Measurements from ENCODE around the gene CNTNAP2. TPM values are rescaled to one million over a fixed set of nuclear protein-coding genes. Genes with fewer than 3 reads are reported as not detected.

CNTNAP2 gene
- total RNA-seq, 4 donors from 2014 or later = 0.91 to 16.0 TPM; not detected in 2

DNA sequence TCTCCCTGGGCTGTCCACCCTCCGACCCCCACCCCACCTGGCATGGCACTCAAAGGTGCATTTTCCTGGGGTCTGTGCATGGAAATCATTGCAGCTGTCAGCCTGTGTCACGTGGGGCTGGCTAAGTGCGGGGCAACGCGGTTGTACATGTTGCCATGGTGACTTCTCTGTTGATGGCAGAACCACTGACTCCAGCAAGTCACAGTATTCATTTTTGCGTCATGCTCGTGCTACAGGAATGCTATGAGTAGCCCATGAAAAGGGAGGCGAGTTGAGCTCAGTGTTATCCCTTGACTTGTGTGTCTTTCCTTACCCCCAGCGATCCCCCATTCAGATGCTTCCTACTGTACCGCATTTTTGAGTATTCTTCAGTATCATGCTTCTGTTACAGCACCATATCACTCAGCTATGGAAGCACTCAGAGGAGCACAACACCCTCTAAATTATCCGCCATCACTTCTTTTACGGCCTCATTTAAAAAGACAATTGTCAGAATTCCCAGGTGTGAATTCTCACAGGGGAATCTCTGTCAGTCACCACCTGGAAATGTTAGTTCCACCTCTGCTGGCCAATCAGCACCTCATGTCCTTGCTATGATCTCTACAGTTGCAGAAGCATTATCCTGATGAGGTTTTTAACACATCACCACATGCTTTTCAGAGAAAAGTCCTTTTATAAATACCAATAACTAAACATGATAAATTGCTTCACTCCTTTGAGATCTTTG lies 2279.6 kb downstream of the CNTNAP2 start:
- H3K27ac ChIP-seq = no peak overlapping the region
- TF ChIP-seq, protein P1, sequence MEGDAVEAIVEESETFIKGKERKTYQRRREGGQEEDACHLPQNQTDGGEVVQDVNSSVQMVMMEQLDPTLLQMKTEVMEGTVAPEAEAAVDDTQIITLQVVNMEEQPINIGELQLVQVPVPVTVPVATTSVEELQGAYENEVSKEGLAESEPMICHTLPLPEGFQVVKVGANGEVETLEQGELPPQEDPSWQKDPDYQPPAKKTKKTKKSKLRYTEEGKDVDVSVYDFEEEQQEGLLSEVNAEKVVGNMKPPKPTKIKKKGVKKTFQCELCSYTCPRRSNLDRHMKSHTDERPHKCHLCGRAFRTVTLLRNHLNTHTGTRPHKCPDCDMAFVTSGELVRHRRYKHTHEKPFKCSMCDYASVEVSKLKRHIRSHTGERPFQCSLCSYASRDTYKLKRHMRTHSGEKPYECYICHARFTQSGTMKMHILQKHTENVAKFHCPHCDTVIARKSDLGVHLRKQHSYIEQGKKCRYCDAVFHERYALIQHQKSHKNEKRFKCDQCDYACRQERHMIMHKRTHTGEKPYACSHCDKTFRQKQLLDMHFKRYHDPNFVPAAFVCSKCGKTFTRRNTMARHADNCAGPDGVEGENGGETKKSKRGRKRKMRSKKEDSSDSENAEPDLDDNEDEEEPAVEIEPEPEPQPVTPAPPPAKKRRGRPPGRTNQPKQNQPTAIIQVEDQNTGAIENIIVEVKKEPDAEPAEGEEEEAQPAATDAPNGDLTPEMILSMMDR (IDR thresholded peaks at IDR 0.05) = no peak
- TF ChIP-seq POLR2A (IDR thresholded peaks at IDR 0.05) = no peak
- no peaks in the 10 kb centered on the region for H3K27me3 ChIP-seq
- H3K9me3 ChIP-seq = no peaks in the 10 kb centered on the region
- no peaks in the 10 kb centered on the region for H3K36me3 ChIP-seq
- no peaks in the 10 kb centered on the region for H3K4me1 ChIP-seq
- DNase-seq = no peak
- no peak overlapping the region for H3K4me3 ChIP-seq
- intact Hi-C loops (cut with DNase I; ENCODE audit: low total_unique reads) = no loop called here

DNA sequence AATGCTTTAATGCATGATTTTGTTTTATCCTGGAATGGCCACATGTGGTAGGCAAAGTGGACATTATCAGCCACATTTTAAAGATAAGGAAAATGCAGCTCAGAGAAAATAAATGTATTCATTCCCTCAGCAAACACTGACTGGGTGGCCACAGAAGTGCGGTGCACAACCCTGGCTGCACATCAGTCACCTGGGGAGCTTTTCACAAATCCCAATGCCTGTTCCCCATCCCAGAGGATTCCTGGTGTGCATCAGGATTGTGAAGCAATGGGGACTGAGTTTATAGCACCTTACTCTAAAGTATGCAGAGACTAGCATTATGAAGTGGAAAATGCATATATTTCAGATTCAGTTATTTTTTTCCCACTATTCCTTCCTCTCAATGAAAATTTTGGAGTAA lies 2280.5 kb downstream of the CNTNAP2 start:
- DNase-seq = no peak
- Histone ChIP-seq H3K4me1 (no peaks in the 10 kb centered on the region), H3K9me3 (no peaks in the 10 kb centered on the region), H3K4me3 (no peak overlapping the region), H3K36me3 (no peaks in the 10 kb centered on the region), H3K27me3 (no peaks in the 10 kb centered on the region), H3K27ac (no peak overlapping the region)
- TF ChIP-seq, protein P1 (IDR thresholded peaks at IDR 0.05) = no peak
- TF ChIP-seq POLR2A (IDR thresholded peaks at IDR 0.05) = no peak
- intact Hi-C loops (cut with DNase I; ENCODE audit: low total_unique reads) = no loop called here

DNA sequence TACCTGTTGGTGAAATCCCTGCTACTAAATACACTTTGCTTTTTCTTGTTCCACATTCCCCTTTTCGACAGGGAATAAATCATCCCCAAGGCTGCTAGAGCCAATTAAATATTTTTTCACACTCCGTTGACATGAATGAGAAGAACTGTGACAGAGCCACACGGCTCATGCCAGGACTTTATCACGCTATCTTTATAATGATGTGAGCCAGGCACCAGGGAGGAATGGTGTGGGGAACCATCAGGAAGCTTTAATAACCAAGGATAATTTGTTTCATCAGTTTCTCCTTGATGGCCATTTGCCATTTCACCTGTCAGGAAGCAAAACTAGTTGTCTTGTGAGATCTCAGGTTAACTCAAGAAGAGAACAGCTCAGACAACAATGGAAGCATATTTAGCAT lies 2280.9 kb downstream of the CNTNAP2 start:
- no peaks in the 10 kb centered on the region for H3K36me3 ChIP-seq
- H3K9me3 ChIP-seq = no peaks in the 10 kb centered on the region
- no peak overlapping the region for H3K27ac ChIP-seq
- H3K4me1 ChIP-seq = no peaks in the 10 kb centered on the region
- H3K4me3 ChIP-seq = no peak overlapping the region
- no peak for DNase-seq
- H3K27me3 ChIP-seq = no peaks in the 10 kb centered on the region
- TF ChIP-seq, protein P1 (IDR thresholded peaks at IDR 0.05) = no peak
- no peak for TF ChIP-seq POLR2A (IDR thresholded peaks at IDR 0.05)
- intact Hi-C loops (cut with DNase I; ENCODE audit: low total_unique reads) = no loop called here

DNA sequence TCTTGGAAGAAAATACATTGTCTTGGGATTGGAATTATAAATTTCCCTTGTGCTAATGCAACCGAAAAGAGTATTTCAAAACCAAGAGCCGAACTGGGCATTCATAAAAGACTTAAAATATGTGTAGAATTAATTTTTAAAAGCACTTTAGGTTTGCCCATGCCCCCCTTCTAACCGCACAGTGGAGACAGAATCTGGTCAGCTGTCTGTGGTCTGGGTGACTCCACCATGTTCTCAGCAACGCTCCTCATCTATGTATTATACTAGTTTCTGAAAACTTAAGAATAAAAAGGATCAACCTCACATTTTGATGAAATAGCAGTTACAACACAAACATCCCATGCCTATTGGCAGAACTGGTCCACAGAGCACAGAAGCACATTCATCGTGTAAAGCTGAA lies 2281.4 kb downstream of the CNTNAP2 start:
- TF ChIP-seq, protein P1 (IDR thresholded peaks at IDR 0.05) = no peak
- no peak for TF ChIP-seq POLR2A (IDR thresholded peaks at IDR 0.05)
- no peaks in the 10 kb centered on the region for H3K4me1 ChIP-seq
- DNase-seq = no peak
- H3K27ac ChIP-seq = no peak overlapping the region
- intact Hi-C loops (cut with DNase I; ENCODE audit: low total_unique reads) = no loop called here
- H3K9me3 ChIP-seq = no peaks in the 10 kb centered on the region
- H3K27me3 ChIP-seq = no peaks in the 10 kb centered on the region
- H3K4me3 ChIP-seq = no peak overlapping the region
- no peaks in the 10 kb centered on the region for H3K36me3 ChIP-seq

DNA sequence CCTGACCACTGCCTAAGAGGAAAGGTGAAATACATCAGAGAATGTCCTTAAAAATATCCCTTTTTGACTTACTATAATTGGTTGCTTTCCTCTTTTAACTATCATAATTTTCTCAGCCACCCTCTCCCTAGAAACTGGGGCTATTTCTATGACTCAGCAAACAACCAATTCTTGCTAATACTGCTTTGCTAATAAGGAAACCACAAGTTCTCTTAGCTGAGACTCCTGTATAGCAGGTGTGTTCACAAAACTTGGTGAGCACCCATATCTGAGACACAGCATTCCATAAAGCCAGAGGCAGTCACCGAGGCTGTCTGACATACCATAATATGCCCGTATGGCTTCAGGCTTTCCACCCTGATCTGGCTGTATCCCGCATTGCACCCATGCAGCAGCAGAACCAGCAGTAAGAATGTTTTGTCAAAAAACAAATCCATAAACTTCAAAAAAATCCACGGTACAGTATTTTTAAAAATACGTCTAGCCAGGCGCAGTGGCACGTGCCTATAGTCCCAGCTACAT lies 2282.3 kb downstream of the CNTNAP2 start:
- TF ChIP-seq, protein P1 (IDR thresholded peaks at IDR 0.05) = no peak
- no peak for TF ChIP-seq POLR2A (IDR thresholded peaks at IDR 0.05)
- DNase-seq = no peak
- no peaks in the 10 kb centered on the region for H3K9me3 ChIP-seq

More for the DNA sequence above, 2282.3 kb downstream of the CNTNAP2 start:
- Histone ChIP-seq H3K36me3 (no peaks in the 10 kb centered on the region), H3K27ac (no peak overlapping the region), H3K4me3 (no peak overlapping the region), H3K27me3 (no peaks in the 10 kb centered on the region), H3K4me1 (no peaks in the 10 kb centered on the region)
- intact Hi-C loops (cut with DNase I; ENCODE audit: low total_unique reads) = no loop called here

Data from uterus (tissue), 4 donors.